Pancreas (tissue), 10 donors: Measurements from ENCODE around the gene RNF212B. TPM values are rescaled to one million over a fixed set of nuclear protein-coding genes. Genes with fewer than 3 reads are reported as not detected.

Experiments used
- ATAC-seq, 4 donors: fragments of 200-7000 bp; cut with Tn5 transposase; one replicate each; pipeline versions ENCODE4 v1.8.0 to v1.9.1; 2020; ENCODE audit warnings: mild to moderate bottlenecking in 4 of 4, moderate library complexity in 4 of 4
- DNase-seq, 6 donors: peaks; one replicate each; pipeline ENCODE4 v3.0.0-alpha.2; 2020
- FAIRE-seq: peaks from 2 replicates; lab custom pipeline; 2012; peaks lifted over from hg19 to GRCh38; lab: Jason Lieb, UNC
- H3K27ac ChIP-seq, 4 donors: fragments of 200-600 bp; sonication (generic); 1 replicate in 3 of 4; 2 replicates in 1 of 4; pipeline versions ENCODE4 v1.5.0 to v1.8.0; 2020
- H3K27me3 ChIP-seq, 4 donors: fragments of 200-600 bp; one replicate each; pipeline ENCODE4 v1.8.0; 2021
- H3K36me3 ChIP-seq, 3 donors: fragments of 200-600 bp; sonication (generic) in 1 of 3; one replicate each; pipeline versions ENCODE4 v1.5.0 to v1.8.0; 2020 to 2021
- H3K4me1 ChIP-seq, 3 donors: fragments of 200-600 bp; one replicate each; pipeline ENCODE4 v1.8.0; 2021
- H3K4me3 ChIP-seq, 4 donors: fragments of 200-600 bp; sonication (generic) in 2 of 4; one replicate each; pipeline versions ENCODE4 v1.5.0 to v1.8.0; 2020 to 2021
- H3K9me3 ChIP-seq, 4 donors: fragments of 200-600 bp; one replicate each; pipeline ENCODE4 v1.8.0; 2021
- WGBS, 2 donors: extraction: QIAGEN DNeasy Blood & Tissue Kit; methylation state at CpG; one replicate each; pipeline ENCODE4 v1.1.7; 2013; 5-methylcytosine and 5-hydroxymethylcytosine counted together
- intact Hi-C, 3 donors: fragments of 100-400 bp; cut with DNase I; formaldehyde crosslinking; loops; one replicate each; pipeline versions ENCODE4 v1.11.1 to v1.14.2; 2022
- polyA plus RNA-seq, 2 donors: library from polyadenylated mRNA; stranded (reverse); fragments of 200-250 nt; gene quantifications; one replicate each; pipeline ENCODE4 v1.2.3, GENCODE V29; 2013
- total RNA-seq, 6 donors: library from RNA; stranded (reverse); fragmentation: NEBNext Ultra II Directional in 4 of 6; extraction: Animal tissue kit (Norgen Biotek cat#: 25700) in 4 of 6; gene quantifications; one replicate each; pipeline versions ENCODE4 v1.2.1 to v1.2.4, GENCODE V29; 2021 to 2023
- TF ChIP-seq, protein P1 (sequence below), 4 donors: fragments of 200-600 bp; sonication (generic) in 3 of 4; IDR thresholded peaks; one replicate each; pipeline versions ENCODE4 v1.5.0 to v1.8.0; 2021; ENCODE audit warnings: antibody characterized with exemption in 4 of 4
- donor health status: healthy with polysubstance abuse.
- donor health status: DM: no; HTN: no; CAD: no; lungs with moderate emphysema.
- donor health status: DM: no; HTN: no; CAD: no.
- donor health status: control.
- donor health status: control.
- donor health status: Bipolar disorder and iron deficiency.
- donor health status: DM: yes; HTN: yes; CAD: no.
- donor health status: DM: no; HTN: no; CAD: no.
- donor health status: DM: no; HTN: no; CAD: no.
- donor health status: DM: yes; HTN: yes; CAD: no.

RNF212B gene
- total and polyA plus RNA-seq, 8 donors = 0.12 to 0.29 TPM; not detected in 6

- ATAC-seq = peak; percentile 96 to 98 (median 97)
- peak within 1 kb of the TSS; percentile 87 to 97 (median 96) for H3K27ac ChIP-seq
- intact Hi-C loops = no loop called here
- TF ChIP-seq, protein P1, sequence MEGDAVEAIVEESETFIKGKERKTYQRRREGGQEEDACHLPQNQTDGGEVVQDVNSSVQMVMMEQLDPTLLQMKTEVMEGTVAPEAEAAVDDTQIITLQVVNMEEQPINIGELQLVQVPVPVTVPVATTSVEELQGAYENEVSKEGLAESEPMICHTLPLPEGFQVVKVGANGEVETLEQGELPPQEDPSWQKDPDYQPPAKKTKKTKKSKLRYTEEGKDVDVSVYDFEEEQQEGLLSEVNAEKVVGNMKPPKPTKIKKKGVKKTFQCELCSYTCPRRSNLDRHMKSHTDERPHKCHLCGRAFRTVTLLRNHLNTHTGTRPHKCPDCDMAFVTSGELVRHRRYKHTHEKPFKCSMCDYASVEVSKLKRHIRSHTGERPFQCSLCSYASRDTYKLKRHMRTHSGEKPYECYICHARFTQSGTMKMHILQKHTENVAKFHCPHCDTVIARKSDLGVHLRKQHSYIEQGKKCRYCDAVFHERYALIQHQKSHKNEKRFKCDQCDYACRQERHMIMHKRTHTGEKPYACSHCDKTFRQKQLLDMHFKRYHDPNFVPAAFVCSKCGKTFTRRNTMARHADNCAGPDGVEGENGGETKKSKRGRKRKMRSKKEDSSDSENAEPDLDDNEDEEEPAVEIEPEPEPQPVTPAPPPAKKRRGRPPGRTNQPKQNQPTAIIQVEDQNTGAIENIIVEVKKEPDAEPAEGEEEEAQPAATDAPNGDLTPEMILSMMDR (IDR thresholded peaks at IDR 0.05) = no peak
- H3K9me3 ChIP-seq = no peaks in the 10 kb centered on the region
- peaks cover 0 to 14% (median 13%) of the 10 kb centered on the region in 3 donors for H3K4me1 ChIP-seq
- FAIRE-seq = peak; percentile 68
- peak; percentile 97 to 99 (median 99) for DNase-seq
- H3K27me3 ChIP-seq = no peaks in the 10 kb centered on the region
- peak within 1 kb of the TSS; percentile 33 to 91 (median 66) for H3K4me3 ChIP-seq
- H3K36me3 ChIP-seq = no peaks in the 10 kb centered on the region
- WGBS, 2 donors = 0 to 1% methylated on average over 46 to 53 of the region's 53 CpGs
Observed at GRCh38 chr14:23286020-23286901, 48.5 kb downstream of the RNF212B start, which contains the start of gene HOMEZ. Gene HOMEZ, minus strand, starts transcription at chr14:23286132. Its CDS starts 180 bp downstream, at chr14:23285952.

- peak overlapping the region; percentile 87 to 97 (median 96) for H3K27ac ChIP-seq
- intact Hi-C loops = no loop called here
- FAIRE-seq (no peak), ATAC-seq (no peak), DNase-seq (no peak)
- TF ChIP-seq, protein P1 (IDR thresholded peaks at IDR 0.05) = no peak
- peak overlapping the region; percentile 18 to 91 (median 66) for H3K4me3 ChIP-seq
- no peaks in the 10 kb centered on the region for H3K9me3 ChIP-seq
- no peaks in the 10 kb centered on the region for H3K27me3 ChIP-seq
- H3K36me3 ChIP-seq = no peaks in the 10 kb centered on the region
- WGBS, 2 donors = 41 to 45% methylated on average over 6 of the region's 6 CpGs
- peaks cover 0 to 14% (median 13%) of the 10 kb centered on the region in 3 donors for H3K4me1 ChIP-seq
Observed at GRCh38 chr14:23286902-23287479, 49.3 kb downstream of the RNF212B start.

DNA sequence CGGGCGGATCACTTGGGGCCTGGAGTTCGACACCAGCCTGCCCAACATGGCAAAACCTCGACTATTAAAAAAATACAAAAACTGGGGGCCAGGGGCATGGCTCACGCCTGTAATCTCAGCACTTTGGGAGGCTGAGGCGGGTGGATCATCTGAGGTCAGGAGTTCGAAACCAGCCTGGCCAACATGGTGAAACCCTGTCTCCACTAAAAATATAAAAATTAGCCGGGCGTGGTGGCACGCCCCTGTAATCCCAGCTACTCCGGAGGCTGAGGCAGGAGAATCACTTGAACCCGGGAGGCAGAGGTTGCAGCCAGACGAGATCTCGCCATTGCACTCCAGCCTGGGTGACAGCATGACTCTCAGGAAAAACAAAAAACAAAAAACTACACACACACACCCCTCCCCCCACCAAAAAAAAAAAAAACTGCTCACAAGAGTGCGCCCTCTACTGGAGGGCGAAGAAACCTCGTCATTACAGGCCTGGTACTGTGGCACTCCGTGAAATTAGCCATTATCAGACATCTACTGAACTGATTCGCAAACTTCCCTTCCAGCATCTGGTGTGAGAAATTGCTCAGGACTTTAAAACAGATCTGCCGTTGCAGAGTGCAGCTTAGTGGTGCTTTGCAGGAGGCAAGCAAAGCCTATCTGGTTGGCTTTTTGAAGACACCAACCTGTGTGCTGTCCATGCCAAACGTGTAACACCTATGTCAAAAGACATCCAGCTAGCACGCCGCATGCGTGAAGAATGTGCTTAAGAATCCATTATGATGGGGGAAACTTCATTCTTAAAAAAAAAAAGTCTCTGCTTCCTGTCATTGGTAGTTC, 57.2 kb downstream of the RNF212B start:
- DNase-seq (peak in 2 of 6 donors; percentile 50 to 56), FAIRE-seq (no peak), ATAC-seq (peak; percentile 84 to 90 (median 86))
- H3K4me3 ChIP-seq = peak overlapping the region in 1 of 4 donors; percentile 18
- H3K36me3 ChIP-seq = no peaks in the 10 kb centered on the region
- H3K27ac ChIP-seq = no peak overlapping the region
- WGBS, 2 donors = 23 to 25% methylated on average over 24 of the region's 24 CpGs
- TF ChIP-seq, protein P1 (IDR thresholded peaks at IDR 0.05) = peak; percentile 80 to 83 (median 82)
- H3K9me3 ChIP-seq = no peaks in the 10 kb centered on the region
- intact Hi-C loops = no loop called here
- H3K27me3 ChIP-seq = no peaks in the 10 kb centered on the region
- H3K4me1 ChIP-seq = peaks cover 0 to 6% (median 0%) of the 10 kb centered on the region in 3 donors

GRCh38 chr14:23296012-23296777, 58.5 kb downstream of the RNF212B start:
- FAIRE-seq (no peak), ATAC-seq (no peak), DNase-seq (no peak)
- Histone ChIP-seq H3K4me3 (no peak overlapping the region), H3K4me1 (peaks cover 0 to 10% (median 0%) of the 10 kb centered on the region in 3 donors), H3K9me3 (no peaks in the 10 kb centered on the region), H3K27ac (no peak overlapping the region), H3K27me3 (no peaks in the 10 kb centered on the region), H3K36me3 (no peaks in the 10 kb centered on the region)
- intact Hi-C loops = no loop called here
- 88 to 93% methylated on average over 7 of the region's 7 CpGs for WGBS, 2 donors
- TF ChIP-seq, protein P1 (IDR thresholded peaks at IDR 0.05) = no peak
